Measurements from ENCODE around the gene IFI44L. TPM values are rescaled to one million over a fixed set of nuclear protein-coding genes. Genes with fewer than 3 reads are reported as not detected.

Gene IFI44L
- total RNA-seq, 2 experiments from 2014 or later = 19.5 to 23.9 TPM

DNA sequence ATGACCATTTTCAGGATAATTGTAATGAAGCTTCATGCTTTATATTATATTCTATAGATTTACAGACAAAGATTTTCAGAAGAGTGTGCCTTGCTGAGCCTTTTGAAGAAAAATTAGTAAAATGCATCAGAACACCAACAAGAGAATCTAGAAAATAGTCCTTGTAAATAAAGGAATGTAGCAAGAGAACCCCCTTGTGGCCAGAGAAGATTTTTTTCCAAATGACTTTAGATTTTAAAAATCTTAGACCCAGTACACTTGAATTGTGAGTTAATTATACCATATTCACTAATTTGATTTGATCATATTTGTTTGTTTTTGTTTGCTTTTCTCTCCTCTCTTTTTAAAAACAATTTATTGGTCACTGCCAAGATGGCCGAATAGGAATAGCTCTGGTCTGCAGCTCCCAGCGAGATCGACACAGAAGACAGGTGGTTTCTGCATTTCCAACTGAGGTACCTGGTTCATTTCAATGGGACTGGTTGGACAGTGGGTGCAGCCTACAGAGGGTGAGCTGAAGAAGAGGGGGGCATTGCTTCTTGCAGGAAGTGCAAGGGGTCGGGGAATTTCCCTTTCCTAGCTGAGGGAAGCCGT, 12.8 kb upstream of the IFI44L start:
- no peaks in the 10 kb centered on the region for H3K36me3 ChIP-seq (ENCODE audit: insufficient read depth, low read length)
- Mint-ChIP-seq H3K36me3 (ENCODE audit: low read depth) (no peaks in the 10 kb centered on the region), H3K4me3 (no peak overlapping the region), H3K27ac (no peak overlapping the region), H3K9me3 (no peaks in the 10 kb centered on the region), H3K27me3 (peaks cover 5% of the 10 kb centered on the region), H3K4me1 (ENCODE audit: low read depth) (peaks cover 12% of the 10 kb centered on the region)
- POLR2A ChIA-PET = interaction anchor here (1.1 to 1.4 kb wide), 3 partner anchors 13 to 42 kb away, joined by 3 to 5 read pairs (median 4); partner anchors contain the start of genes IFI44 and IFI44L
- intact Hi-C loops (cut with DNase I, micrococcal nuclease) = loop anchor here (1.0 to 5.0 kb wide), 2 partner anchors 475 to 477 kb away; no protein-coding TSS in a partner anchor
- H3K27me3 ChIP-seq (ENCODE audit: control insufficient read depth in 1 of 2, insufficient read depth in 2 of 2, low read length in 2 of 2) = no peaks in the 10 kb centered on the region
- no peak for DNase-seq
- no peaks in the 10 kb centered on the region for H3K4me1 ChIP-seq (ENCODE audit: insufficient read depth, low read length)
- no peak overlapping the region for H3K4me3 ChIP-seq (ENCODE audit: low read length)
- no peak for ATAC-seq (ENCODE audit: poor library complexity)
- CTCF ChIA-PET = interaction anchor here (1.7 to 2.0 kb wide), 2 partner anchors 10 to 13 kb away, joined by 4 to 9 read pairs; partner anchors contain the start of gene IFI44L
- H3K9me3 ChIP-seq (ENCODE audit: control insufficient read depth in 1 of 2, insufficient read depth in 1 of 2, low read length in 2 of 2) = no peaks in the 10 kb centered on the region
- H3K27ac ChIP-seq (ENCODE audit: low read depth in 1 of 2, low read length in 2 of 2) = no peak overlapping the region
- TF ChIP-seq, protein P1, sequence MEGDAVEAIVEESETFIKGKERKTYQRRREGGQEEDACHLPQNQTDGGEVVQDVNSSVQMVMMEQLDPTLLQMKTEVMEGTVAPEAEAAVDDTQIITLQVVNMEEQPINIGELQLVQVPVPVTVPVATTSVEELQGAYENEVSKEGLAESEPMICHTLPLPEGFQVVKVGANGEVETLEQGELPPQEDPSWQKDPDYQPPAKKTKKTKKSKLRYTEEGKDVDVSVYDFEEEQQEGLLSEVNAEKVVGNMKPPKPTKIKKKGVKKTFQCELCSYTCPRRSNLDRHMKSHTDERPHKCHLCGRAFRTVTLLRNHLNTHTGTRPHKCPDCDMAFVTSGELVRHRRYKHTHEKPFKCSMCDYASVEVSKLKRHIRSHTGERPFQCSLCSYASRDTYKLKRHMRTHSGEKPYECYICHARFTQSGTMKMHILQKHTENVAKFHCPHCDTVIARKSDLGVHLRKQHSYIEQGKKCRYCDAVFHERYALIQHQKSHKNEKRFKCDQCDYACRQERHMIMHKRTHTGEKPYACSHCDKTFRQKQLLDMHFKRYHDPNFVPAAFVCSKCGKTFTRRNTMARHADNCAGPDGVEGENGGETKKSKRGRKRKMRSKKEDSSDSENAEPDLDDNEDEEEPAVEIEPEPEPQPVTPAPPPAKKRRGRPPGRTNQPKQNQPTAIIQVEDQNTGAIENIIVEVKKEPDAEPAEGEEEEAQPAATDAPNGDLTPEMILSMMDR (IDR thresholded peaks at IDR 0.05) = no peak

DNA sequence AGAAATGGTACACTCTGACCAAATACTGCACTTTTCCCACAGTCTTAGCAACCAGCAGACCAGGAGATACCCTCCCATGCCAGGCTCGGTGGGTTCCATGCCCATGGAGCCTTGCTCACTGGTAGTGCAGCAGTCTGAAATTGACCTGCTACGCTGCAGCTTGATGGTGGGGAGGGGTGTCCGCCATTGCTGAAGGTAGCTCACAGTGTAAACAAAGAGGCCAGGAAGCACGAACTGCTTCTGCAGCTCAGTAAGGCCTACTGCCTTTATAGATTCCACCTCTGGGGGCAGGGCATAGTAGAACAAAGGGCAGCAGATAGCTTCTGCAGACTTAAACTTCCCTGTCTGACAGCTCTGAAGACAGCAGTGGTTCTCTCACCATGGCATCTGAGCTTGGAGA, 12.3 kb upstream of the IFI44L start:
- Histone ChIP-seq H3K4me1 (ENCODE audit: insufficient read depth, low read length) (no peaks in the 10 kb centered on the region), H3K36me3 (ENCODE audit: insufficient read depth, low read length) (no peaks in the 10 kb centered on the region), H3K9me3 (ENCODE audit: control insufficient read depth in 1 of 2, insufficient read depth in 1 of 2, low read length in 2 of 2) (no peaks in the 10 kb centered on the region), H3K4me3 (ENCODE audit: low read length) (no peak overlapping the region), H3K27me3 (ENCODE audit: control insufficient read depth in 1 of 2, insufficient read depth in 2 of 2, low read length in 2 of 2) (no peaks in the 10 kb centered on the region), H3K27ac (ENCODE audit: low read depth in 1 of 2, low read length in 2 of 2) (no peak overlapping the region)
- H3K36me3 Mint-ChIP-seq (ENCODE audit: low read depth) = no peaks in the 10 kb centered on the region
- no peaks in the 10 kb centered on the region for H3K9me3 Mint-ChIP-seq
- intact Hi-C loops (cut with DNase I, micrococcal nuclease) = loop anchor here (1.0 to 5.0 kb wide), 2 partner anchors 476 to 478 kb away; no protein-coding TSS in a partner anchor
- DNase-seq (peak in 2 of 14 experiments; percentile 9 to 14), ATAC-seq (ENCODE audit: poor library complexity) (peak; percentile 85)
- TF ChIP-seq, protein P1 (IDR thresholded peaks at IDR 0.05) = no peak
- POLR2A ChIA-PET = interaction anchor here (1.1 to 1.4 kb wide), 3 partner anchors 12 to 42 kb away, joined by 3 to 5 read pairs (median 4); partner anchors contain the start of genes IFI44 and IFI44L
- no peak overlapping the region for H3K27ac Mint-ChIP-seq
- H3K4me1 Mint-ChIP-seq (ENCODE audit: low read depth) = peaks cover 12% of the 10 kb centered on the region
- H3K4me3 Mint-ChIP-seq = no peak overlapping the region
- CTCF ChIA-PET = interaction anchor here (1.7 to 2.0 kb wide), 2 partner anchors 10 to 13 kb away, joined by 4 to 9 read pairs; partner anchors contain the start of gene IFI44L
- H3K27me3 Mint-ChIP-seq = peaks cover 5% of the 10 kb centered on the region

- Histone ChIP-seq H3K9me3 (ENCODE audit: control insufficient read depth in 1 of 2, insufficient read depth in 1 of 2, low read length in 2 of 2) (no peaks in the 10 kb centered on the region), H3K27me3 (ENCODE audit: control insufficient read depth in 1 of 2, insufficient read depth in 2 of 2, low read length in 2 of 2) (no peaks in the 10 kb centered on the region), H3K4me3 (ENCODE audit: low read length) (no peak overlapping the region), H3K4me1 (ENCODE audit: insufficient read depth, low read length) (peaks cover 15% of the 10 kb centered on the region), H3K36me3 (ENCODE audit: insufficient read depth, low read length) (no peaks in the 10 kb centered on the region), H3K27ac (ENCODE audit: low read depth in 1 of 2, low read length in 2 of 2) (no peak overlapping the region)
- peaks cover 46% of the 10 kb centered on the region for H3K4me1 Mint-ChIP-seq (ENCODE audit: low read depth)
- no peaks in the 10 kb centered on the region for H3K9me3 Mint-ChIP-seq
- peak overlapping the region; percentile 83 for H3K27ac Mint-ChIP-seq
- peak; percentile 13 to 88 (median 46) for DNase-seq
- intact Hi-C loops (cut with DNase I, micrococcal nuclease) = loop anchor here (1.0 to 5.0 kb wide), 3 partner anchors 33 to 470 kb away; no protein-coding TSS in a partner anchor
- no peaks in the 10 kb centered on the region for H3K36me3 Mint-ChIP-seq (ENCODE audit: low read depth)
- POLR2A ChIA-PET = interaction anchor here (1.0 to 1.5 kb wide), 4 partner anchors 32 to 62 kb away, joined by 3 to 10 read pairs (median 4); partner anchors contain the start of gene IFI44
- ATAC-seq (ENCODE audit: poor library complexity) = peak; percentile 65
- peak overlapping the region; percentile 79 for H3K4me3 Mint-ChIP-seq
- CTCF ChIA-PET = interaction anchor here (0.6 to 2.4 kb wide), 21 partner anchors 8 to 480 kb away, joined by 3 to 19 read pairs (median 5); partner anchors contain the start of gene IFI44
- H3K27me3 Mint-ChIP-seq = no peaks in the 10 kb centered on the region
- TF ChIP-seq, protein P1 (IDR thresholded peaks at IDR 0.05) = peak; percentile 86
Measured at GRCh38 chr1:78617615-78618026, 2.6 kb upstream of the IFI44L start.
